ENCODE results near the gene MAEA.

DNA sequence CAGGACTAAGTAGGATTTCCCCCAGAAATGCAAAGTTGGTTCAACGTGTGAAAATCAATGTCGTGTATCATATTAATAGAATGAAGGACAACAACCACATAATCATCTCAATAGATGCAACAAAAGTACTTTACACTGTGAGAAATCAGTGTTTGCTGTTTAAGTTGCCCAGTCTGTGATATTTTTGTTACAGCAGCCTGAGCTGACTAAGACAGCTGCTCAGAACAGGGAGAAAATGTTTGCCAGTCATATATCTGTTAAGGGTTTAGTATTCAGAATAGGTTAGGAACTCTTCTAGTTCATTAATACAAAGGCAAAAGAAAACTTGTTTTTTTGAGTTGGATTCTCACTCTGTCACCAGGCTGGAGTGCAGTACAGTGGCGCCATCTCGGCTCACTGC lies 12.5 kb downstream of the MAEA start:
- TF ChIP-seq SUZ12 (IDR thresholded peaks at IDR 0.05; ENCODE audit: extremely low read depth, insufficient read depth, insufficient read length) (no peak), YY1 (IDR thresholded peaks at IDR 0.05; ENCODE audit: insufficient read depth, insufficient read length) (no peak)
